GM12878 (cell line): ENCODE results near the gene AKAP9. TPM values are rescaled to one million over a fixed set of nuclear protein-coding genes. Genes with fewer than 3 reads are reported as not detected.

Experiments
- ATAC-seq: fragments of 200-7000 bp; cut with Tn5 transposase; 3 replicates; pipeline ENCODE4 v1.9.1; 2020; ENCODE audit warnings: mild to moderate bottlenecking, moderate library complexity
- BruUV-seq: library from RNA; stranded (reverse); fragments of 400-500 nt; replicated peaks from 2 replicates; lab custom pipeline; 2021; lab: Mats Ljungman, UMichigan
- CTCF ChIA-PET: fragments of 300-600 bp; sonication (Branson Sonifier 250); formaldehyde crosslinking; extraction: SDS; loops from one replicate; lab custom pipeline; 2021; ENCODE audit warnings: inconsistent platforms; lab: Yijun Ruan, JAX
- POLR2A ChIA-PET: fragments of 350-600 bp; formaldehyde crosslinking; extraction: SDS; loops from one replicate; lab custom pipeline; 2021; ENCODE audit warnings: inconsistent platforms; lab: Charles Lee
- RAD21 ChIA-PET: fragments of 300-600 bp; sonication (Branson Sonifier 250); formaldehyde crosslinking; loops from one replicate; lab custom pipeline; 2023; ENCODE audit warnings: antibody characterized with exemption; ENCODE audit not compliant: unreplicated experiment; lab: Charles Lee
- SMC1A ChIA-PET: fragments of 300-600 bp; sonication (Branson Sonifier 250); formaldehyde crosslinking; loops from one replicate; lab custom pipeline; 2023; ENCODE audit not compliant: unreplicated experiment, uncharacterized antibody; lab: Charles Lee
- DNase-seq: peaks from one replicate; pipeline ENCODE4 v3.0.0-alpha.2; 2011; ENCODE audit warnings: low read depth, low spot score
- FAIRE-seq: peaks from 3 replicates; lab custom pipeline; 2011; peaks lifted over from hg19 to GRCh38; lab: Jason Lieb, UNC
- H2AFZ ChIP-seq: 2 replicates; pipeline ENCODE4 v1.6.0; 2011; ENCODE audit warnings: low read depth, low read length, control low read depth; ENCODE audit not compliant: control insufficient read depth
- H3K27ac ChIP-seq: 2 replicates; pipeline ENCODE4 v1.5.1; 2011; ENCODE audit warnings: control low read depth; ENCODE audit not compliant: control insufficient read depth, insufficient read depth
- H3K27me3 ChIP-seq, 2 experiments: replicated peaks in 1 of 2; 2 replicates each; pipeline versions ENCODE4 v1.6.0 to v1.6.1; 2011; ENCODE audit warnings: low read length in 1 of 2; ENCODE audit not compliant: control insufficient read depth in 2 of 2, insufficient read depth in 2 of 2
- H3K36me3 ChIP-seq, 2 experiments: 2 replicates each; pipeline ENCODE4 v1.5.1; 2011; ENCODE audit warnings: low read length in 1 of 2; ENCODE audit not compliant: control insufficient read depth in 2 of 2, insufficient read depth in 2 of 2
- H3K4me1 ChIP-seq: 2 replicates; pipeline ENCODE4 v1.6.1; 2011; ENCODE audit warnings: mild to moderate bottlenecking, low read length, moderate library complexity, mixed read lengths; ENCODE audit not compliant: control insufficient read depth, insufficient read depth
- H3K4me2 ChIP-seq: 2 replicates; pipeline ENCODE4 v1.6.0; 2011; ENCODE audit warnings: control low read depth; ENCODE audit not compliant: control insufficient read depth, insufficient read depth
- H3K4me3 ChIP-seq: fragments of 200-600 bp; sonication (generic); 2 replicates; pipeline ENCODE4 v1.5.1; 2016
- H3K79me2 ChIP-seq: 2 replicates; pipeline ENCODE4 v1.6.0; 2011; ENCODE audit warnings: low read length; ENCODE audit not compliant: control insufficient read depth, insufficient read depth
- H3K9ac ChIP-seq: 2 replicates; pipeline ENCODE4 v1.8.0; 2011; ENCODE audit warnings: low read length, control low read depth, mixed read lengths; ENCODE audit not compliant: control insufficient read depth, insufficient read depth
- H3K9me3 ChIP-seq: replicated peaks from 3 replicates; pipeline ENCODE4 v1.5.1; 2011; ENCODE audit warnings: mild to moderate bottlenecking, low read length; ENCODE audit not compliant: control insufficient read depth, insufficient read depth
- H4K20me1 ChIP-seq: 2 replicates; pipeline ENCODE4 v1.6.0; 2011; ENCODE audit not compliant: control insufficient read depth, insufficient read depth
- BACH1 ChIP-seq: fragments of 450-650 bp; IDR thresholded peaks from 2 replicates; pipeline ENCODE4 v1.6.1; 2017; ENCODE audit warnings: mild to moderate bottlenecking, borderline replicate concordance
- GATAD2B ChIP-seq: fragments of 450-650 bp; conservative IDR thresholded peaks from 2 replicates; pipeline ENCODE4 v1.6.1; 2017; ENCODE audit warnings: low read depth, mild to moderate bottlenecking, moderate library complexity
- JUNB ChIP-seq: IDR thresholded peaks from 2 replicates; pipeline ENCODE4 v1.6.1; 2016; ENCODE audit warnings: antibody characterized with exemption, mild to moderate bottlenecking
- LARP7 ChIP-seq: fragments of 450-650 bp; IDR thresholded peaks from 2 replicates; pipeline ENCODE4 v1.6.1; 2017; ENCODE audit warnings: mild to moderate bottlenecking
- MYC ChIP-seq: IDR thresholded peaks from 2 replicates; pipeline ENCODE4 v1.6.1; 2011; ENCODE audit warnings: mild to moderate bottlenecking, low read length, moderate library complexity, inconsistent platforms; ENCODE audit not compliant: insufficient read depth, insufficient replicate concordance, insufficient read length, severe bottlenecking
- NR2C2 ChIP-seq: IDR thresholded peaks from 2 replicates; pipeline ENCODE4 v1.6.1; 2011; ENCODE audit warnings: borderline replicate concordance, low read depth; ENCODE audit not compliant: control insufficient read depth, insufficient read length
- POLR2A ChIP-seq: IDR thresholded peaks from 2 replicates; pipeline ENCODE4 v1.6.1; 2011; ENCODE audit warnings: low read depth, mild to moderate bottlenecking, low read length
- RBBP5 ChIP-seq: fragments of 200-600 bp; sonication (generic); conservative IDR thresholded peaks from 2 replicates; pipeline ENCODE4 v1.6.1; 2016
- SUPT20H ChIP-seq: IDR thresholded peaks from 2 replicates; pipeline ENCODE4 v1.6.1; 2011; ENCODE audit warnings: low read depth, mild to moderate bottlenecking, low read length, moderate library complexity, borderline replicate concordance; ENCODE audit not compliant: control insufficient read depth
- TCF7 ChIP-seq: IDR thresholded peaks from 2 replicates; pipeline ENCODE4 v1.6.1; 2014; ENCODE audit warnings: antibody characterized with exemption, borderline replicate concordance
- ZNF207 ChIP-seq: fragments of 450-650 bp; IDR thresholded peaks from 2 replicates; pipeline ENCODE4 v1.6.1; 2014; ENCODE audit warnings: antibody characterized with exemption, mild to moderate bottlenecking, borderline replicate concordance
- ZNF217 ChIP-seq: fragments of 450-650 bp; IDR thresholded peaks from 2 replicates; pipeline ENCODE4 v1.6.1; 2017; ENCODE audit warnings: antibody characterized with exemption, mild to moderate bottlenecking
- WGBS: methylation state at CpG from one replicate; pipeline ENCODE4 v1.1.6; 2016; ENCODE audit warnings: low lambda C conversion rate; ENCODE audit not compliant: insufficient replicate concordance, insufficient coverage; ENCODE audit errors: missing lambda C conversion rate; 5-methylcytosine and 5-hydroxymethylcytosine counted together
- in situ Hi-C: fragments of 300-500 bp; cut with MboI; formaldehyde crosslinking; loops from 9 replicates; pipeline ENCODE4 v1.14.3; 2018; ENCODE audit warnings: mixed read lengths
- intact Hi-C: fragments of 100-400 bp; cut with micrococcal nuclease; formaldehyde crosslinking; loops from one replicate; pipeline ENCODE4 v1.14.2; 2022; ENCODE audit not compliant: unreplicated experiment
- polyA plus RNA-seq, 11 experiments: library from polyadenylated mRNA; depleted of rRNA in 4 of 11; unstranded in 6 of 11; stranded (reverse) in 5 of 11; fragments of >200 nt; fragmentation: Nextera tagmentation in 4 of 11; fragmentation: Illumina TruSeq in 1 of 11; extraction: Ambion mirVana in 4 of 11; extraction: Trizol in 1 of 11; gene quantifications; 1 replicate in 1 of 11; 2 replicates in 10 of 11; pipeline versions ENCODE4 v1.2.1 to v1.2.3, GENCODE V29; 2011 to 2016; ENCODE audit warnings: inconsistent platforms in 2 of 11, missing spikeins in 2 of 11, low read depth in 1 of 11
- total RNA-seq, 4 experiments: library from RNA; depleted of rRNA in 3 of 4; stranded (reverse); fragments of >200 nt in 3 of 4; fragmentation: Illumina TruSeq in 1 of 4; extraction: Trizol in 1 of 4; gene quantifications; 2 replicates each; pipeline versions ENCODE4 v1.2.1 to v1.2.3, GENCODE V29; 2013 to 2021

The AKAP9 gene
- total and polyA plus RNA-seq, 10 of the 15 experiments (the other 5 are each of a cell fraction or from before 2014, with no cell fraction given) = 21.1 to 62.8 (median 31.6) TPM

- Histone ChIP-seq H3K27me3 (no peaks in the 10 kb centered on the region), H3K9ac (no peak overlapping the region), H3K4me3 (no peak overlapping the region), H3K36me3 (peaks cover 0 to 5% of the 10 kb centered on the region in 2 experiments; a peak in 1 of 4 replicates), H3K27ac (no peak overlapping the region), H3K4me1 (no peaks in the 10 kb centered on the region), H3K9me3 (no peaks in the 10 kb centered on the region), H3K79me2 (no peaks in the 10 kb centered on the region), H4K20me1 (no peaks in the 10 kb centered on the region), H3K4me2 (no peak overlapping the region), H2AFZ (no peak overlapping the region)
- no peak for DNase-seq
- ChIA-PET CTCF (interaction anchor here (0.6 kb wide), 1 partner anchor 97 kb away, joined by 3 read pairs; no protein-coding TSS in a partner anchor), SMC1A (no interaction called here), RAD21 (no interaction called here), POLR2A (no interaction called here)
- intact Hi-C loops (no loop called here), in situ Hi-C loops (no loop called here)
- 96% methylated on average over 1 of the region's 1 CpG for WGBS
- TF ChIP-seq POLR2A = no peak
- TF ChIP-seq SUPT20H = no peak
- TF ChIP-seq GATAD2B = no peak
- TF ChIP-seq JUNB = no peak
- no peak for TF ChIP-seq ZNF217
- no peak for TF ChIP-seq BACH1
- no peak for TF ChIP-seq LARP7
- no peak for TF ChIP-seq NR2C2
- TF ChIP-seq ZNF207 = no peak
- no peak for TF ChIP-seq MYC
- no peak for TF ChIP-seq RBBP5
- TF ChIP-seq TCF7 = no peak
- ATAC-seq = no peak
- no TSS peak for BruUV-seq
- FAIRE-seq = no peak
Observed at GRCh38 chr7:92035576-92035975, 94.9 kb downstream of the AKAP9 start.
